ENCODE results near the gene PPM1L.
"Not testable (repeated sequence)": the region's sequence is repeated elsewhere in the genome, so short reads cannot be mapped to it uniquely, and the experiment has no call there.

Gene PPM1L
- total RNA-seq: 6.2 to 55.7 (median 30.2) reads per million in 17 experiments

DNA sequence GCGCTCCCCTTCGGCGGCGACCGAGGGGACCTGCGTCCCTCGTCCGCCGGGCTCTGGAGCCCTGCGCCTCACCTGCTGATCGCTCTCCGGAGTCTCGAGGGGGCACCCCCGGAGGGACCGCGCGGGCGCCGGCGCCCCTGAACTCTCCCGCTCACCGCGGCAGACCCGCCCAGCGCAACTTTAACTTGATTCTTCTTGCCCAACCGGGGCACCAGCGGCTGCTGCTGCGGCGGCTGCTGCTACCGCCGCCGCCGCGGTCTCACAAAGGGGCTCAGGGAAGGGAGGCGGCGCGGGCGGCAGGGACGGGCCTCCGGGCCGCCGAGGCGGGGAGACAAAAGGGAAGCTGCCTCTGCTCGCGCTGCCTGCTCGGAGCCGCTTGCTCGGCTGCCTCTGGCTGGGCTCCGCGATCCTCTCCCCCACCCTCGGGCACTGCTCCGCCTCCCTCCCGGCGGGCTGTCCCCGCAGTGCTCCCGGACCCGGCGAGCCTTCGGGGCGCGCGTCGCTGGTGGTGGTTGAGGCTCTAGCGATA, at the start of gene PPM1L:
Gene PPM1L, plus strand, starts transcription at position 456 of the 529 bp plus-strand sequence.
- DNase-seq: peak; percentile 82 to 94 (median 92)

DNA sequence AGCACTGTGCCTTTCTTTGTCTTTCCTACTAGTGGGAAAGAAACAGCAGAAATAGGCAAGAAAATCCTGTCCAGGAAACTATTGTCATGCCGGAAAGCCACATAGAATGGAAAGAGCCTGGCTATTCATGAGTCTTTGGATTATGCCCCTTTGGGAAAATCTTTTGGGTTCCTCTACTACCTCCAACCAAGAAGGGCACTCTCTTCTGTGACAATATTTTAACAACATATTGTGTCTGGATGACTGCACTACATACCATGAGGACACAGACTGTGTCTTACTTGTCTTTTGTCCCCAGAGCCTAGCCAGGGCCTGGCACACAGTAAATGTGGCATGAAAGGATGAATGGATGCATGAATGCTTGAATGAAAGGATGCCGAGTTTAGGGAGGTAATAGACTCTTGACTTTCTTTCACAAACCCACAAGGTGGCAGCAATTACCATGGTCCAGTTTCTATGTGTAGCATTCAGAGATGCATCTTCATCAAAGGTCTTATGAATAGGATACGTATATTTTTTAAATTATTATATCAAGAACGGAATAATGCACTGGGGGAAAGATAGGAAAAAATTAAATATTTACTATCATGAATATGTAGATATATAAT, 48.7 kb upstream of the PPM1L start:
- peak; percentile 42 to 68 (median 62) for DNase-seq

DNA sequence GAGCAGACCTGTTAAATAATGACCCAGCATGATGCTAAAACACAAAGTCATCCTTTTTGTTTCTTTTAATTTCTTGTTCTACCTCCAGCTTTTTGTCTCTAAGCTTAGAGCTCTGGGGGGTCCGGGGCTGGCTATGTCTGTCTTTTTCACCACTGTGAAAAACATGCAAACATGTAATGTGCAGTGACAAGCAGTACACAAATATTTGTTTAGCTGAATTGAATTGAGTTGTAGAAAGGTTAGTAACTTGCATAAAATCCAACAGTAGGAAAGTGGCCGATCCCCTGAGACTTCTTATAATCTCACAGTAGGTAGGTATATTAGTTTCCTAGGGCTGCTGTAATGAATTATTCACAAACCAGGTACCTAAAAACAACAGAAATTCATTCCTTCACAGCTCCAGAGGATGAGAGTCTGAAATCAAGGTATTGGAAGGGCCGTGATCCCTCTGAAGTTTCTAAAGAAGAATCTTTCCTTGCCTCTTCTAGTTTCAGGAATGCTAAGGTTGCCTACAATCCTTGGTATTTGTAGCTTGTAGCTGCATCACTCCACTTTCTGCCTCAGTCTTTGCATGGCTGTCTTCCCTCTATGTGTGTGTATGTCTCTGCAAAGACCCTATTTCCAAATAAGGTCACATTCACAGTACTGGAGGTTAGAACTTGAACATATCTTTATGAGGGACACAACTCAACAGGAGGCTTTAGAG, 46.4 kb upstream of the PPM1L start:
- DNase-seq: no peak

DNA sequence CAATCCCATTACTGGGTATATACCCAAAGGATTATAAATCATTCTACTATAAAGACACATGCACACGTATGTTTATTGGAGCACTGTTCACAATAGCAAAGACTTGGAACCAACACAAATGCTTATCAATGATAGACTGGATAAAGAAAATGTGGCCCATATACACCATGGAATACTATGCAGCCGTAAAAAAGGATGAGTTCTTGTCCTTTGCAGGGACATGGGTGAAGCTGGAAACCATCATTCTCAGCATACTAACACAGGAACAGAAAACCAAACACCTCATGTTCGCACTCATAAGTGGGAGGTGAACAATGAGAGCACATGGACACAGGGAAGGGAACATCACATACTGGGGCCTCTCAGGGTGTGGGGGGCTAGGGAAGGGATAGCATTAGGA, 42.9 kb upstream of the PPM1L start:
- DNase-seq: not testable (repeated sequence)

DNA sequence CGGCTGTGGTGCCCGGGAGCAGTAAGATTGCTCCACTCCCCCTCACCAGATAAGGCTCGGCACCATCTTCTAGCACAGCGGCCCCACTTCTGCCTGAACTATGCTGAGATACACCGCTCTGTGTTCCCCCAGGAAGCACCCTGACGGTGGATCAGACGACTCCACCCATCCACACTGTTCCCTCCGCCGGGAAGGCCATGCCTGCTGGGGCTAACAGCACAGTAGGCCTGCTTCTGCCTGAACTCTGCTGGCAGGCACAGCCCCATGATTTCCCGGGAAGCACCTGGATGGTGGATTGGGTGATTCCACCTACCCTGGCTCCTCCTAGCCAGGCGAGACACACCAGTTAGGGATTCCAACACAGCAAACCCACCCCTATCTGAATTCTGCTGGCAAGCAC, 36.3 kb upstream of the PPM1L start:
- no peak for DNase-seq

DNA sequence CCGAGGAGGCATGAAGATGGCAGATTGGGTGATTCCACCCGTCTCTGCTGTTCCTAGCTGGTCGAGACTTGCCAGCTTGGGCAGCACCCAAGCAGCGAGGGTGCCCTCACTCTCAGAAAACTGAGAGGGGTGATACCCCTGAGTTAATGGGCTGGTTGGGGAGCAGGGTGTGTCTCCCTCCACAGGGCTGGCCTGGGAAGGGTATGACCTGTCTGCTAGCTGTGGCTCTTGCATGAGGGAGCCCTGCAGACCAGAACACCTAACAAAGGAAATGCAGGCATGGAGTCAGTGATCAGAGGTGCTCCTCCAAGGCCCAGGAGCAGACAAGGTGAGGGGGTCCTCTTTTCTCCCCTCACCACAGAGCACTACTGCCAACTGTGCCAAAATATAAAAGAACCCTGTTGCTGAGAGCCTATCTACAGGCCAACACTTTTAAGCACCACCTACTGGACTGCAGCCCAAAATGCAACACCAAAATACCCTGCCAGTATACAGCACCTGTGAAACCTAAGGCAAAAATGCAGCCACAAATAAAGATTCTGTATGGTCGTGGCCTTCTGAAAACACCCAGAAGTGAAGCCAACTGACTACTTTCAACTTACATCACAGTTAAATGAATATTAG, 35.8 kb upstream of the PPM1L start:
- peak in 1 of 4 experiments; percentile 5 for DNase-seq

DNA sequence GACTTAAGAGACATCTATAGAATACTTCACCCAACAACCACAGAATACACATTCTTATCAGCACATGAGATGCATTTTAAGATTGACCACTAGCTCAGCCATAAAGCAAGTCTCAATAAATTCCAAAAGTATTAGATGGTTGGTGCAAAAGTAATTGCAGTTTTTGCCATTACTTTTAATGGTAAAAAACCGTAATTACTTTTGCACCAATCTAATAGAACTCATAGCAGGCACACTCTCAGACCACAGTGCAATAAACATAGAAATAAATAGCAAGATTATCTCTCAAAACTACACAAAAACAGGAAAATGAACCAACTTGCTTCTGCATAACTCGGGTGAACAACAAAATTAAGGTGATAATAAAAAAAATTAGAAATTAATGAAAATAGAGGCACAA, 33.7 kb upstream of the PPM1L start:
- no peak for DNase-seq

DNA sequence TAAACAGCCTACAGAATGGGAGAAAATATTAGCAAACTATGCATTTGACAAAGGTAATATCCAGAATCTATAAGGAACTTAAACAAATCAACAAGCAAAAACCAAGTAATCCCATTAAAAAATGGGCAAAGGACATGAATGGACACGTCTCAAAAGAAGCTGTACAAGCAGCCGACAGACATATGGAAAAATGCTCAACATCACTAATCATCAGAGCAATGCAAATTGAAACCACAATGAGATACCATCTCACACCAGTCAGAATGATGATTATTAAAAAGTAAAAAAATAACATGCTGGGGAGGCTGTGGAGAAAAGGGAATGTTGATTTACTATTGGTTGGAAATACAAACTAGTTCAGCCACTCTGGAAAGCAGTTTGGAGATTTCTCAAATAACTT, 30.7 kb upstream of the PPM1L start:
- no peak for DNase-seq

DNA sequence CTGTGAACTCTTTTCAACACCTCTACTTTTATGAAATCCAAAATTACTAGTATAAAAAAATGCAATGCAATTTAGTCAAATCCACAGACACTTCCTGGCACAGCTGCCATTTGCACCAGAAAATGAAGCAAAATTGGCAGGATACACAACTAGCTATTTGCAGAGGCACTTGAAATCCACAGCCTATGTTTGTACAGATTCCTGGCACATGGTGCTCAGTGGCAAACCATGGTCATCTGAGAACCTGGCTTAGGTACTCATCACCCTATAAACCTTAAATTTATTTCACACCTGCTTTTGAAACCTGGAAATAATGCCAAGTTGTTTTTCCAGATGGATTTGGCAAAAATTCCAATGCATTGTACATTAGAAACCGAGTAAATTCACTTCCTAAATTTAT, 20.2 kb upstream of the PPM1L start:
- DNase-seq: no peak

DNA sequence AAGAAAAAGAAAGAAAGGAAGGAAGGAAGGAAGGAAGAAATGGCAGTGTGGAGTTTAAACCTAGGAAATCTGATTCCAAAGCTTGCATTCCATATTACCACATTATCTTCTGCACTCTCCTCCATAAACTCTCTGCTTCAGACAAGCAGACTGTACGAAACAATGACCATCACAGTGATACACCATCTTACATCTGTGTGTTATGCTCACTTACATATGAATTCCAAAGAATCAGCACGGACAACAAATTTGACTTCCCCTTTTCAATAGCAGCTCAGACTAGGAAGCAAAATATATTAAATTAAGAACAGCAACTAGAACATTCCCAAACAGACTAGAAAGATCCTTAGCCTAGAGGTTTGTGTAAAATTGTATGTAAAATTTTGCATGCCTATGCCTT, 18.0 kb upstream of the PPM1L start:
- peak in 3 of 4 experiments; percentile 5 to 44 (median 27) for DNase-seq

DNA sequence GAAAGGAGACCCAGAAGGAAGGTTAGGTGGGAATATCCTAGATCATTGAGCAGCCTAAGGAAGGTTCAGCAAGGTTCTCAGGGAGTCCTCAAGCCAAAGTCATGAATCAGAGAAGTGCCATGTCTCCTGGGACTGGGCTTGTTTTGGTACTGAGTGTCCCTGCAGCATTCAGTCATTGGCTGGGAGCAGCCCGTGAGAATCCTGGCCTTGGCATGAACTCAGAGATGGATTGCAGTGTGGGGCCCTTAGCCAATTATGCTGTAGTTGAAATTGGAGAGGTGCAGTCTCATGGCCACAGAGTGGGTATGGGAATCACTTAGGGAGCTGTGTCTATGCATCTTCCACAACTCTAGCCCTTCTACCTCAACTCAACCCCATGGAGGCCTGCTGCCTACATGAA, 17.0 kb upstream of the PPM1L start:
- no peak for DNase-seq

DNA sequence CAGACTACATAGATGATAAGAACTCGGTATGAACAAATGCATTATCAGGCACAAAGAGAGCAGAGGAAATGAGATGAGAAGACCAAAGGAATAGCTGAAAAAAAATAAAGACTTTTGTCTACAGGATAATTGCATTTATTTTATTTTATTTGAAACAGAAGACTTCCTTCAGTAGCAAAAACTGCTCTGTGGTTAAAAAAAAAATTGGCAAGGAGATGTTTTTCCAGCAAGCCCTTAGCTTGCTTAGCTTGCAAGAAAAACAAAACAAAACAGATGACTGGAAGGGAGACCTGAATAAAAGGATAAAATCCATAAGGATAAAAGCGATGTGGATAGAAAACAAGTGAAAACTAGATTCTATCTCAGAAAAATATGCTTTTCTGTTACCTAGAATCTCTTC, 9.1 kb upstream of the PPM1L start:
- no peak for DNase-seq

DNA sequence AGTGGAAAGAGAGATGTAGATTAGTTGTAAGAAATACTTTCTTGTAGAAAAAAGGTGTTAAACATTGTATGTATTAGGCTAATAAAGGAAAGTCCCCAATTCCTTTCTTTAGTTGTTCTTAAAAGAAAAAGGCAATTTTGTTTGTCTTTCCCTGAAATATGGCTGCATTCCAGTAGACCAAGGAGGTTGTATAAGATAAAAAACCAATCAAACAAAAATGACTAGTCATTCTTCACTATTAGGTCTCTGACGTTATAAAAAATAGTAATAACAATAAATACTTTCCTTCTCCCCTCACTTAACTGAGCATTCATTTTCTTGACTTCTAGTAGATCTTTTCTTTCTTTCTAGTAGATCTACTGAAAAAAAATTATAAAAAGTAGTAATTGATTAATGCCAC, 8.6 kb upstream of the PPM1L start:
- DNase-seq: no peak

DNA sequence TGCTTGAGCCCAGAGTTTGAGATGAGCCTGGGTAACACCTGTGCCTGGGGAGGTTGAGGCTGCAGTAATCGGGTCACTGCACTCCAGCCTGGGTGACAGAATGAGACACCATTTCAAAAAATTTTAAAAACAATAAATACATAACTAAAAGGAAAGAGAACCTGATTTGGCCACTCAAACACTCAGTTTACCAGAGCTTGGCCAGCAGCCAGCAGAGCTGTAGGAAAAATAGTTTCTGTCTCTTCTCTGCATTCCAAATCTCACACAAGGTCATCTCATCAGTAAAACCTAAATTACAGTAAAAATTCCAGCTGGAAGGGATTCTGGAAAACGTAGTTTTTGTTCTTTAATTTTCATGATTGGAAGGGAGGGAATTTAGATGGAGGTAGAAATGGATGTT, 7.8 kb upstream of the PPM1L start:
- no peak for DNase-seq

DNA sequence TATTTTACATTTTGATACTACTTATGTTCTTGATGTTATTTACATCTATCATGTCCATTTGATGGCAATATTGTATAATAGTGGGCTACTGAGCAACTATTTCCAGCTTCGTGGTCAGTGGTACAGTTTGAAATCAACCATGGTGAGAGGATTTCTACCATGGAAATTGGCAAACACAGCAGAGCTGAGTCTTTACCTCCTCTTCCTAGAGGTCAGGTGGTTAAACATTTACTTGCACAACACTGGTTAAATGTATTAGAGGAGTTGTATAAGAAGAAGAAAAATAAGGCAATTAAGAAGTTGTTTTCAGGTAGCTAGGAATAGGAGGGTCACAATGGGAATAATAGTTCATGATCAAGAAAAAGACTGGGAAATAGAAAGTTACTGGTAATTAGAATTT, 7.2 kb upstream of the PPM1L start:
- no peak for DNase-seq

DNA sequence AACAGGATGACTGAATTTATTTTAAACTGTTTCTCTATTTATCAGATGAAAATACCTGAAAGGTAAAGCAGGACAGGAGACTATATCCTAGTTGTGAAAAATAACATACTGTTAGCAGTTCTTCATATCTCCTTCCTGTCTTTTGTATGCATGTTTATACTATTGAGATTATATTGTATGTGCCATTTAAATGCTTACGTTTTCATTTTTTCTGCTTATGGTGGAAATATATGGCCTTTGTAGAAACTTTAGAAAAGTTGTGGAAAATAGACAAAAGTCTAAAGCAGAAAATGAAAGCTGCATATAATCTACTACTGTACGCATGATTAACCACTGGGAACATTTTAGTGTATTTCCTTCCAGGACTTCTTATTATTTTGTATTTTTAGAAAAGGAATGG, 2.1 kb upstream of the PPM1L start:
- no peak for DNase-seq

DNA sequence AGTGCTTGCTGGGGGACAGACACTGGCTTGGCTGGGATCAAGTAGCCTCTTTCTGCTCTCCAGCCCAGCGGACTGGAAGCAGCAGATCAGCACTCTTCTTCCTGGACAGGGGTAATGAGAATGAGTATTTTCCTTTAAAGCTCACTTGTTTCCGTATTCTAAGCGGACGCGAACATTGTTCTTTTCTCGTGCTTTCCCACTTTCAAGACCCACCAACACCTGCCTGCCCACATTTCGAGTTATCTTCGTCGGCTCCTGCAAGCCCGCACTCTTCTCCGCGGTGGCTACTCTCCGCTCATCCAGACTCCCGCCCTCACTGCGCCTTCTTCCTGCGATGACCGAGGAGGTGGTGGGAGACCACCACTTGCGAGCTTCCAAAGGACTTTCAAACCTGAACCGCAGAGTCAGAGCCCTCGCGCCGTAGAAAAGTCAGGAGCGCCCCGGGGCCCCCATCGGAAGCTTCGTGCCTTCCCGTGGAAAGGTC, 1.6 kb upstream of the PPM1L start:
- DNase-seq: peak; percentile 33 to 66 (median 57)

DNA sequence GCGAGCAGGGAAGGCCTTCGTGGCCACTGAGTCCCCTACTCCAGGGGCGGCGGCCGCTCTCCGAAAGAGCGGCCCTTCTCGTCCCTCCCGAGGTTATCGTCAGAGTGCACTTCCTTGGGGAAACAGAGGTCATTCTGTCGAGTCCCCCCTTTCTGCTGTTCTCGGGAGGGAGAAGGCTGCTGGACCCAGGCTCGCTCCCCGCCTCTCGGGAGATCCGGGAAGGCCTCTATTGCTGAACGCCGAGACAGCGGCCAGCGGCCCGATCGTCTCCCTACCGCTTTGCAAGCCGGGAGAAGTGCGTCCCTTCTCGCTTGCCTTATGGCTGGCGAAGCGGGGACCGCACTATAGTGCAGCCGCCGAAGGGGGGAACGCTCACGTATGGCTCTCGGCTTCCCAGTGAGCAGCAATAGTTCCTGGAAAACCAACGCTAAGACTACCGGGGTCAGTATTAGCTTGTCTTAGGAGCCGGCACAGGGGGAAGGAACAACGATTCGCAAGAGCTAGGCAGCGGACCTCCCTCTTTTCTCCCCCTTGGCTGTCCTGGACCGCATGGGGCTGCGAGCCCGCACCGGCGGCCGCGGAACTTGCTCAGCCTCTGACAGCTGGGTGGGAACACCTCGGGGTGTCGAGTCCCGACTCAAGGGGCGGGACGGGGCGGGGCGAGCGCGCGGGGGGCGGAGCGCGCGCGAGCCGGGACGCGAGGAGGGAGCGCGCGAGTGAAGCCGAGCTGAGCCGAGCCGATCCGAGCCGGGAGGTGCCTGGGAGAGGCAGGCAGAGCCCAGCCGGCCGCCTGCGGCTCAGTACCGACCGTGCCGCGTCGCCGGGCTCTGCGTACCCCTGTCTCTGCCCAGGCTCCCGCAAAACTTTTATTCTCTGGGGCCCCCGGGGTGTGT, 930 bp upstream of the PPM1L start:
- DNase-seq: peak; percentile 96 to 98 (median 96)

DNA sequence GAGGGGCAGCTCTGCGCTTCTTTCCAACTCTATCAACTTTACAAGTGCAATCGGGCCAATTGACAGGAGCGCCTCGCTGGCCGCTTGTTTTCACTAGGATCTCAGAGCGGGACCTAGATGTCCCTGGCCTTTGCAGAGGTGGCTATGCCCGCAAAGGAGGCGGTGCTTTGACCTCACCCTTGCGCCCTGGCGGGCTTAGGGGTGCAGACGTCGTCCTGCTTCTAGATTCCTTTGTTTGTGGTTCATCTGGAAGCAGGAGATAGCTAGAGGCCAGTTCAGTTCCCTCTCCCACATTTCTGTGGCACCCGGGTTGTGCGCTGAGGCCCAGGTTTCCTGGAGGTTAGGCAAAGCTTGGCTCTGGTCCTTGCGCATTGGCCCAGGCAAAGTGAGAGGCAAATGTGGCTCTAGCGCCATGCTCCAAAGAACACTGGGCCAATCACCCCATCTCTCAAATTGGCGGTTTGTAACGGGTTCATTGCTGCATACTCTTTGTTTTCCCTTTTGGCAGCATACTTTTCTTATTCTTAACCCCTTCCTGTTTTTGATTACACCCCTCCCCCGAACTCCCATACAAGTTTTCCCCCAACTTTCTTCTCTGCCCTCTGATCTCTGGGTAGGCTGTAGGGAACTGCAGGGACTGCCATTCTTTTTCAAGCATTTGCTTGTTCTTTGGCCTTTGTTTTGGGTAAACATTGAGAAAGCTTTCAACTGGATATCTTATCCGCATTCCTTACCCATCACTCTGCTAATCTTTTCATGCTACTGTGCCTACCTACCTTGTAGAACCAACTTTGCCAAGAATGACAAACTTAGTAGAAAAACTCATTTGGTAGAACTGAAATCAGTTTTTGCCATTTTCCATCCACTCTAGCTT, 1.4 kb downstream of the PPM1L start:
- peak; percentile 7 to 38 (median 24) for DNase-seq

DNA sequence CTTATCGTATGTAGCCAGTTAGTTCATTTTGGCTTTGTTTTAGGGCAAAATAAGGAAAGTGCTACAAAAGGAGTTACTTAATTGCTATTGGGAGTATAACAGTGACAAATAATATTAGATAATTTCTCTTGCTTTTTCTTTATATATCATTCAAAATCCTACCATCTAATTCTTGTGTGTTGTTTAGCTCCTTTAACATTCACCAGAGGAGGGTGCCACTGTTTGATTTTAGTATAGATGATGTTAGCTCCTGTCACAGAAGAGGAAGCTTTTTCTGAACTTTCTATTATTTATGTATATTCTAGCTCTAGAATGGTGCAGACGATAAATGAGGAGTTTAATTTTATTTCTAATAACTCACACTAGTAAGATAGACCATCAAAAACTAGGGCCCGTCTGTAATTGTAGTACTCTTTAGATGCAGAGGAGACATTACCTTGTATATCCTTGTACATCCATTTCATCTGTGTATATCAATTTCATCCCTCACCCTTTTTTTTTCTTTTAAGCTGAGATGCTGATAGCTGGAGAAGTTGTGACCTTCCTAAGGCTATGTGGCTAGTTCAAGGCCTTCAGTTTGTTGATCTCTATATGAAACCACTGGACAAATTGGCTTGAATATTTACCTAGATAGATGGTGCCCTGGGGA, 3.0 kb downstream of the PPM1L start:
- peak in 2 of 4 experiments; percentile 35 to 45 for DNase-seq

DNA sequence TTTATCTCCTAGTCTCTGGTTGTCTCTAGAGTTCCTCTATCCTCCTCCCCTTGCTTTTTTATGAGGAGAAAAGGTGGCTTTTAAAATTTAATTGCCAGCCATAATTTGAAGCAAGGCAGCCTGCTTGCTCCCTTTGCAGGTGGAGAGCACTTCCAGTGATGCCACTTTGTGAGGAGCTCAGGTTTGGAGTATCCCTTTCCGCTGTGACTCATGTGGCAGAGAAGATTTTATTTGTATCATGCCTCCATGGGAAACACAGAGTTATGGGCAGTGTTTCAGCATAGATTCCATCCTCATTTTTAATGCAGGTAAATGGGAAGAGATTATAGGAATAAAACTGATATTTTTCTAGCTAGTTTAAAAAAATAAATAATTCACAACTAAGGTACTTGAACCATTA, 7.0 kb downstream of the PPM1L start:
- no peak for DNase-seq
